Testis (tissue), 2 donors: ENCODE results near the gene IGHMBP2.

Source experiments
- CTCF ChIP-seq, 3 experiments: fragments of 450-650 bp in 2 of 3; fragments of 200-600 bp in 1 of 3; sonication (generic) in 1 of 3; IDR thresholded peaks; one replicate each; pipeline ENCODE4 v1.5.1; 2016 to 2019; ENCODE audit warnings: antibody characterized with exemption in 3 of 3, mild to moderate bottlenecking in 2 of 3, moderate library complexity in 1 of 3
- POLR2A ChIP-seq: fragments of 450-650 bp; IDR thresholded peaks from one replicate; pipeline ENCODE4 v1.6.1; 2017; ENCODE audit warnings: antibody characterized with exemption, mild to moderate bottlenecking, moderate library complexity

- TF ChIP-seq CTCF (IDR thresholded peaks at IDR 0.05) = no peak
- no peak for TF ChIP-seq POLR2A
These were observed 60.1 kb downstream of the IGHMBP2 start for GRCh38 chr11:68963779-68964178.
